ENCODE measurements around the gene SEC22A.

The SEC22A gene

GRCh38 chr3:123263941-123264340, 62.2 kb downstream of the SEC22A start:
- DNase-seq (ENCODE audit: low read depth), result no peak

GRCh38 chr3:123267821-123268220, 66.1 kb downstream of the SEC22A start:
- no peak for DNase-seq (ENCODE audit: low read depth)

DNA sequence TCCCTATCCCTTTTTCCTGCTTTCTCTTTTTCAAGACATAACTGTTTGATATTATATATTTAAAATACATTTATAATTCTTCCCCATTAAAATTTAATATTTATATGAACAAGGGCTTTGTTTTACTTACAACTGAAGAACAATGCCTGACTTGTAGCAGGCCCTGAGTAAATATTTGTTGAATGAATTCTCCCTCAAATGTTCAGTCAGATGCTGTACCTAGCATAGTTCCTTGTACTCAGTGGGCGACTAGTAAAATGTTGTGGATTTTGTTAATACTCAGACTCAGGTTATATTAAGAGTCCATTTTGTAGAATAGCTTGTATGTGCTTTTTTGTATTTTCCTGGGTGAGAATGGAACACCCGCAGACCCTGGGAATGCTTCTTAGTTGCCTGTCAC, 69.1 kb downstream of the SEC22A start:
- no peak for DNase-seq (ENCODE audit: low read depth)

DNA sequence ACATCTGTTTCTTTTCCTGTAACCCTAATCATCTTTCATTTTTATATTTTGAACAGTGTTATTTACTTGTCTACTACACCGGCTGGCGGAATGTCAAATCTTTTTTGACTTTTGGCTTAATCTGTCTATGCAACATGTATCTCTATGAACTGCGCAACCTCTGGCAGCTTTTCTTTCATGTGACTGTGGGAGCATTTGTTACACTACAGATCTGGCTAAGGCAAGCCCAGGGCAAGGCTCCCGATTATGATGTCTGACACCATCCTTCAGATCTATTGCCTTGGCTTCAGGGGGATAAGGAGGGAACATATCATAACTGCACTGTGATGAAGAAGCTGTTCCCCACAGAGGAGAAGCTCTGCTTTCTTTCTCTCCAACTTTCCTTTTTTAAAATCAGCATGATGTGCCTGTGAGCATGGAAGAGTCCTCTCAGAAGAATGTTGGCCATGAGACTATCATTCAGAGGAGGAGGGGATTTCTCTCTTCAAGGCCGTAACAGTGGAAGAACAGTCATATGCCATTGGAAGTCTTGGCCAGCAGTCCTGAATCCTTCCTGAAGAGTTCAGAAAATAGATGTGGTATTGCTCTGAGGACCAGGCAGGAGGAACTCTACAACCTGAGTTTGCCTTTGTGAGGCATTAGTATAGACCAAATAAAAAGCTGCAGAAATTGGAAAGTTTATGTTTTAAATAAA, 69.9 kb downstream of the SEC22A start:
- DNase-seq (ENCODE audit: low read depth), result no peak

DNA sequence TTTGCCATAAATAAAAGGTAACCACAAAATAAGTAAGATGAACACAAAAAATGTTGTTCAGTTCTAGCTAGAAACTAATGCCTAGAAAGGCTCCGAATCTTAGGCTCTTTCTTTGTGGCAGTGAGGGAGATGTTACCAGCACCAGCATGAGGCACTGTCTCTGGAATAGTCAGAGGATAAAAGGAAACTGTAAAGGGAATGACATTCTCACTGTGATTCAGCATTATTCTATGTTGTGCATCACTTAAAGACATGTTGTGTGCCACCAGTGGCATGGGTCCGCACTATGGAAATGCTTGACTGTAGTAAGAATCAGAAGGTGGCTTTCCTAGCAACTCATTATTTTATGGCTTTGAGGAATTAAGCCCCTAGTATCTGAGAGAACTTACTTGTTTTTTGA, 70.8 kb downstream of the SEC22A start:
- DNase-seq (ENCODE audit: low read depth), result no peak

DNA sequence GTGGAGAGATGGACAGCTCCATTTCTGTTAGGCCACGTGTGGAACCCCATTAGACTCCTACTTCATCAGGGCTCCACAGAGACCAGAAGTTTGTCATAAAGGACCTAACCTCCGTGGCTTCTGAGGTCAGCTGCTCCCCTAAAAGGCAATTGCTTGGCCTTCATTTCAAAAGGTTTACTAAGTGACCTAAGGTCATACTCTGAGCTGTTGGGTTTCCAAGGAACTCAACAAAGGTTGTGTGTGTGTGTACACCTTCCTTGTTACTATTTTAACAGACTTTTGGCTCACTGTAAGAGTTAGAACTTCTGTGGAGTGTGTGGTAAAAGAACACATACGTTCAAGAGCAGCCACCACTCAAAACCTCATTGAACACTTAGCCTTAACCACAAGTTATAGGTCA, 73.9 kb downstream of the SEC22A start:
- DNase-seq (ENCODE audit: low read depth), result no peak

GRCh38 chr3:123276346-123277006, 74.7 kb downstream of the SEC22A start:
- DNase-seq (ENCODE audit: low read depth), result no peak

DNA sequence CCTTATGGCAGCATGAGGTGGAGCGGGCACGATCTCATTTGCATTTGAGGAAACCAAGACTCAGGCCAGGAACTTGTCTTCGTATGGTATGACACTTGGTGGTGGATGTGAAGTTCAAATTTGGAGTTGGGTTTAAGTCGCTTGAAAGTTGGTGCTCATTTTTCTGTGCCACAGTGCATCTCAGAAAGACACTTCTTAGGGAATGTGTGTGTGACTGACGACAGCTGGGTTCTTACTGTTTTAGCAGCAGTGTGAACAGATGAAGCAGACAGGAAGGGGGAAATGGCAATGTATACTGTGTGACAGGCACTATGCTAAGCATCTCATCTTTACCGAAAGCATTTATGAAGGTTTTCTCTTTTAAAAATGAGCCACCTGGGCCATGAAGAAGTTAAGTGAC, 75.4 kb downstream of the SEC22A start:
- no peak for DNase-seq (ENCODE audit: low read depth)

GRCh38 chr3:123278446-123278845, 76.7 kb downstream of the SEC22A start:
- no peak for DNase-seq (ENCODE audit: low read depth)

GRCh38 chr3:123279121-123279520, 77.4 kb downstream of the SEC22A start:
- no peak for DNase-seq (ENCODE audit: low read depth)

DNA sequence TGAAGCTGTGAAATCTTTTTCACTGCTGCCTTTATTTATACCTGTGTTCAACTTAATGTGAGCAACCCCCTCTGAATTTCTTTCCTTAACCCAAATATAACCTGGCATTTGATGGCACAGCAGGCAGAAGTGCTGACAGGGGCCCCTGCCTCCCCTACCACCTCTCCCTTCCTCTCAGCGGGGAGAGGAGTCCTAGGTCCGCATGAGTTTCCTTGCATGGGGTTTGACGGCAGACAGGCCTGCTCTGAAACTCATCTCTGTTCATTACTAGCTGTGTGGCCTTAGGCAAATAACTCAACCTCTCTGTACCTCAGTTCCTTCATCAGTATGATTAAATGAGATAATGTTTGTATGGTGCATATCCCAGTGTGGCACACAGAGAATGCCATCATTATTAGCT, 79.7 kb downstream of the SEC22A start:
- no peak for DNase-seq (ENCODE audit: low read depth)

DNA sequence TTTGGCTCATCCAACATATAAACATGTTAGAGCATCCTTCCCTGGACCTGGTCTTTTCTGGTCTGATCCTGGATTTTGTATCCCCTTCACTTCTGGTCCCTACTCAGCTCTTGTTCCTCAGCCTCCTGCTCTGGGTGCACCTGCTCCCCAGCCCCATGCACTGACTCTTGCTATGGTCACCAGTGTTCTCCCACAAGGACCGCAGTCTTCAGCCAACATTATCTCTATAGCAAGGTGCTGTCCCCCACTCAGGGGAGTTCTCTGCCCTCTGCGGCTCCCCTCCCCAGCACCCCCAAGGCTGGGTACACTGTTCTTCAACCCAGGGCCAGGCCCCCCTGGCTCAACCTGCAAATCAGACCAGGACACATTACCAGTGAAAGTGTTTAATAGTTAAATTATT, 80.2 kb downstream of the SEC22A start:
- DNase-seq (ENCODE audit: low read depth), result no peak

DNA sequence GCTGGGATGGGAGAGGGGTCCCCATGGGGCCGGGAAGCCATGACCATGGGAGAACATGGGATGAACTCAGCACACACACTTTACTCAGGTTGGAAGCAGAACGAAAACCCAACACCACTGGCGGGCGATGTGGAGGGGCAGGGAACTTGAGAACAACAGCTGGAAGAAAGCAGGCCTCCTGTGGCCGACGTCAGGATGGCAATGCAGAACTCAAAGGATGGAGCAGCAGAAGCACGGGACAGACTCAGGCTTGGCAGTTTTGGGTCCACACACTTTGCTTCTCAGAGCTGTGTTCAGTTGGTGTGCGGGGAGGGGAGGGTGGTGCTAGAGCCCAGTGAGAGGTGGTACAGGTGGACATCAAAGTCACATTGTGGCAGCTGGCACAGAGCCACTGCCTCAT, 80.7 kb downstream of the SEC22A start:
- no peak for DNase-seq (ENCODE audit: low read depth)

GRCh38 chr3:123283074-123283473, 81.3 kb downstream of the SEC22A start:
- DNase-seq (ENCODE audit: low read depth), result no peak

- DNase-seq (ENCODE audit: low read depth), result no peak
Observed at GRCh38 chr3:123283657-123284398, 82.1 kb downstream of the SEC22A start.

GRCh38 chr3:123284399-123285010, 82.8 kb downstream of the SEC22A start:
- DNase-seq (ENCODE audit: low read depth), result no peak

- no peak for DNase-seq (ENCODE audit: low read depth)
Observed at GRCh38 chr3:123285066-123285465, 83.3 kb downstream of the SEC22A start.

GRCh38 chr3:123285479-123285878, 83.7 kb downstream of the SEC22A start:
- no peak for DNase-seq (ENCODE audit: low read depth)

DNA sequence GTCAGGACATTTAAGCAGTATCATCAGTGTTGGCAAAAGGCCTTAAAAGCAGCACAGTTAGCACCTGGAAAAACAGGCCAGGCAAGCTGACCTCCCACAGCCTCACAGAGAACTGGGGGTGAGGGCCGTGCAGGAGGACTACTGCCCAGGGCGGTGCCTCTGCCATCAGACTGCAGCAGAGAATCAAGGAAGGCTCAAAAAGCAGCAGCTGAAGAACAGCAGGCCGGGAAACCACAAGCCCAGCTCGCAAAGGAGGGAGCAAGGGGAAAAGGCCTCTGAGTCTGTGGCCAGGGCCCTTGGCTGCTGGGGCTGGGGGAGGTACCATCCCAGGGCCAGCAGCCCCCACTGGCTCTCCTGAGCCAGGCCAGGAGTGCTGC, 84.2 kb downstream of the SEC22A start:
- no peak for DNase-seq (ENCODE audit: low read depth)

DNA sequence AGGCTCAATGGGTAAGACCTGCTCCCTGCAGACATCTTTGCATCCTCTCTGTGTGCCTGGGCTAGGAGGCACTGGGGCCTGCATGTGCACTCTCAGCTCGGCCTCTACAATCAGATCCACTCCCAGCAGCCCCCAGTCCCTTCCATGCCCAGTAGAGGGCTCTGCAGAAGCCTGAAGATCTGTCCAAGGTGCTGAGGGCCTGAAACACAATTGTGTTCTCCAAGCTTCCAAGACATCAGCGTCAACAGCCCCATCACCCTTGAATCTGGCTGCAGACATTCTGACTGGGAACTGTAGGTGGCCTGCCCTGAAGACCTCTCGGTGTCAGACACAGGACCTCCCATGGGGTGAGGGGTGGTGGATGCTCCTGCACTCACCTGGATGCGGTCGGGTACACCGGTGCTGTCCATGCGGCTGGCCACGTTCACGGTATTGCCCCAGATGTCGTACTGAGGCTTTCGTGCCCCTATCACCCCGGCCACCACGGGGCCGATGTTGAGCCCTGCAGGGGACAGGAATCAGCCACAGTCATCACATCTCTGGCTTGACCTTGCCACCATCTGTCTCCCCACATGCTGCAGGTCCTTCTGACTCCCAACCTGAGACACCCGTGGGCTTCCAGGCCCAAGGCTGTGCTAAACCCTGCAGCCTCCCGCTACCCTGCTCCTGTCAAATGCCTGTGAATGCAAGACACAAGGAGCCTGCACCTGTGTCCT, 84.7 kb downstream of the SEC22A start:
- DNase-seq (ENCODE audit: low read depth), result no peak

- no peak for DNase-seq (ENCODE audit: low read depth)
Observed at GRCh38 chr3:123287051-123287961, 85.6 kb downstream of the SEC22A start.
